CD4-positive, CD25-positive, alpha-beta regulatory T cell (primary cell): ENCODE data around the gene ZNF697. TPM values are rescaled to one million over a fixed set of nuclear protein-coding genes. Genes with fewer than 3 reads are reported as not detected.
"Not testable (repeated sequence)": the region's sequence is repeated elsewhere in the genome, so short reads cannot be mapped to it uniquely, and the experiment has no call there.

Source experiments
- ATAC-seq, 2 donors: fragments of 150-1000 bp; cut with Tn5 transposase; one replicate each; pipeline ENCODE4 v1.10.0; 2021; ENCODE audit warnings: low read depth in 2 of 2, moderate number of reproducible peaks in 2 of 2, moderate library complexity in 1 of 2
- DNase-seq, 3 donors: peaks; one replicate each; pipeline versions ENCODE4 v3.0.0 to v3.0.0-alpha.2; 2012 to 2022; ENCODE audit warnings: mixed read lengths in 1 of 3
- H3K27ac ChIP-seq: one replicate; pipeline ENCODE4 v1.7.0; 2013; ENCODE audit warnings: mild to moderate bottlenecking, low read length; ENCODE audit not compliant: insufficient read depth, poor library complexity, severe bottlenecking
- H3K27me3 ChIP-seq: one replicate; pipeline ENCODE4 v1.7.0; 2013; ENCODE audit warnings: low read length; ENCODE audit not compliant: control insufficient read depth, insufficient read depth
- H3K36me3 ChIP-seq: one replicate; pipeline ENCODE4 v1.7.0; 2013; ENCODE audit warnings: mild to moderate bottlenecking, low read length, moderate library complexity; ENCODE audit not compliant: control insufficient read depth, insufficient read depth
- H3K4me1 ChIP-seq: 2 replicates; pipeline ENCODE4 v1.7.0; 2013; ENCODE audit warnings: mild to moderate bottlenecking, low read length; ENCODE audit not compliant: insufficient read depth, control insufficient read depth, poor library complexity, severe bottlenecking
- H3K4me3 ChIP-seq: one replicate; pipeline ENCODE4 v1.7.0; 2013; ENCODE audit warnings: low read depth, mild to moderate bottlenecking, low read length, moderate library complexity
- H3K9me3 ChIP-seq, 2 experiments: 1 replicate in 1 of 2; 2 replicates in 1 of 2; pipeline ENCODE4 v1.7.0; 2013; ENCODE audit warnings: low read length in 2 of 2, mild to moderate bottlenecking in 1 of 2, moderate library complexity in 1 of 2; ENCODE audit not compliant: control insufficient read depth in 2 of 2
- H3K27ac Mint-ChIP-seq, 3 donors: one replicate each; pipeline ENCODE4 v1.8.0; 2020 to 2022; ENCODE audit warnings: mild to moderate bottlenecking in 3 of 3, mixed read lengths in 3 of 3, moderate library complexity in 2 of 3
- H3K27me3 Mint-ChIP-seq: one replicate; pipeline ENCODE4 v1.8.0; 2022; ENCODE audit warnings: mild to moderate bottlenecking, mixed read lengths
- H3K36me3 Mint-ChIP-seq: one replicate; pipeline ENCODE4 v1.8.0; 2020; ENCODE audit warnings: mixed read lengths
- H3K4me1 Mint-ChIP-seq, 4 donors: one replicate each; pipeline ENCODE4 v1.8.0; 2020 to 2022; ENCODE audit warnings: mixed read lengths in 4 of 4, mild to moderate bottlenecking in 1 of 4
- H3K4me3 Mint-ChIP-seq, 4 donors: one replicate each; pipeline ENCODE4 v1.8.0; 2020 to 2022; ENCODE audit warnings: mild to moderate bottlenecking in 4 of 4, mixed read lengths in 4 of 4, moderate library complexity in 3 of 4
- H3K9me3 Mint-ChIP-seq, 7 donors: one replicate each; pipeline ENCODE4 v1.8.0; 2020 to 2022; ENCODE audit warnings: mixed read lengths in 7 of 7, mild to moderate bottlenecking in 3 of 7, moderate library complexity in 2 of 7
- polyA plus RNA-seq, 4 donors: library from polyadenylated mRNA; unstranded; fragments of 300-500 nt; fragmentation: Illumina TruSeq; gene quantifications; one replicate each; pipeline ENCODE4 v1.2.3, GENCODE V29; 2021
- total RNA-seq: library from RNA; stranded (reverse); gene quantifications from one replicate; pipeline ENCODE4 v1.2.3, GENCODE V29; 2022

ZNF697 gene
- total and polyA plus RNA-seq, 5 donors from 2014 or later: not detected

DNA sequence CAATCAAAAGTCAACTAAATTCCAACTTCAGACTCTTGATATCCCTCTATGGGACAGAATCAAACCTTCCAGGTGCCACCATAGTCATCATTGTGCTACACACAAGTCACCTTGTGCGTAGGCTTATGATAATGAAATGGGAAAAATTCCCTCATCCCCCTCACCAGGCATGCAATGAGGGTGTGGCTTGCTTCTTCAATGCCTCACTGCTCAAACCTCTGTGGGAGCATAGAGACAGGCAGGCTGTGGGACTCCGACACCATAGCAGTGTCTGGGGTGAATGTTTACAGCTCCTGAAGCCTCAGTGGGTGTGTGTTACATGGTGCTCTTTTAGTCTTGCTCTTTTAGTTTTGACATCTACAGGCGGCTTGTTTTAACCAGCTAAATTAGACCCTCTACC lies 42.4 kb downstream of the ZNF697 start:
- Mint-ChIP-seq H3K27ac (no peak overlapping the region), H3K4me3 (no peak overlapping the region), H3K9me3 (peaks cover 0 to 2% (median 0%) of the 10 kb centered on the region in 7 donors), H3K36me3 (no peaks in the 10 kb centered on the region), H3K4me1 (no peaks in the 10 kb centered on the region), H3K27me3 (peaks cover 14% of the 10 kb centered on the region)
- Histone ChIP-seq H3K27ac (no peak overlapping the region), H3K9me3 (no peaks in the 10 kb centered on the region), H3K36me3 (no peaks in the 10 kb centered on the region), H3K27me3 (no peaks in the 10 kb centered on the region), H3K4me1 (no peaks in the 10 kb centered on the region), H3K4me3 (no peak overlapping the region)
- DNase-seq (no peak), ATAC-seq (no peak)

DNA sequence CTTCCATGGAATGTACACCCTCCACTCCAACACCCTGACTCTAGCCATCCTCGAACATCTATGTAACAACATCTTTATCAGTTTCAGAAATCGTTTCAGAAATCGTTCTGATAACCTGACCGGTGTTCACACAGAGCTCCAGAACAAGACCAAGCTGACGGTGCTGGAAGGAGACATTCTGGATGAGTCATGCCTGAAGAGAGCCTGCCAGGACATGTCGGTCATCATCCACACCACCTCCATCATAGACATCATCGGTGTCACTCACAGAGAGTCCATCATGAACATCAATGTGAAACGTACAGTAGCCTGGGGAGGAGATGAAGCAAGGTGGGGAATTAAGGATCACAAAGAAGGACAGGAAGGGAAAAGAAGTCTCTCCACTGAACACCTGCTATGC lies 43.0 kb downstream of the ZNF697 start:
- not testable (repeated sequence) for H3K36me3 Mint-ChIP-seq, H3K4me1 ChIP-seq, DNase-seq, H3K27ac ChIP-seq, H3K4me1 Mint-ChIP-seq, H3K36me3 ChIP-seq, H3K4me3 Mint-ChIP-seq, H3K27ac Mint-ChIP-seq, H3K9me3 Mint-ChIP-seq, H3K27me3 ChIP-seq, H3K9me3 ChIP-seq, ATAC-seq, H3K4me3 ChIP-seq
- peaks cover 14% of the 10 kb centered on the region for H3K27me3 Mint-ChIP-seq

DNA sequence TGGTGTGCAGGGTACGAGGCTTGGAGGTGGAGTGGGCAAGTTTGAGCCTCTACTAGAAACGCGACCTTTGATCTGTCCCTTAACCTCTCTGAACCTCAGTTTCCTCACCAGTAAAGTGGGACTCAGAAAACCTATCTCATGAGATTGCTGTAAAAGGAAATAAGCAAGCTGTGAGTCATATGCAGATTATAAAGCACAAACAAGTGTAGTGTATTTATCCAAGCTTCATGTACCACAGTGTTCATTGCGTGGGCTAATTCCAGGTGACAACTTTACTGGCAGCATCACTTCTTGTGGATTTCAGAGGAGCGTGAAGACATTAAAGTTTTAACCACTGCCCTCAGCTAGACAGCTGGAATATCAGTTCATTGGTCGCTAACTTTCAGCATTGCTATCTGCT lies 44.4 kb downstream of the ZNF697 start:
- H3K4me3 ChIP-seq: no peak overlapping the region
- Mint-ChIP-seq H3K27ac (no peak overlapping the region), H3K27me3 (peaks cover 18% of the 10 kb centered on the region), H3K9me3 (peaks cover 0 to 2% (median 0%) of the 10 kb centered on the region in 7 donors), H3K4me3 (no peak overlapping the region), H3K4me1 (no peaks in the 10 kb centered on the region), H3K36me3 (no peaks in the 10 kb centered on the region)
- DNase-seq (no peak), ATAC-seq (no peak)
- no peaks in the 10 kb centered on the region for H3K4me1 ChIP-seq
- H3K27me3 ChIP-seq: no peaks in the 10 kb centered on the region
- H3K9me3 ChIP-seq: no peaks in the 10 kb centered on the region
- no peaks in the 10 kb centered on the region for H3K36me3 ChIP-seq
- H3K27ac ChIP-seq: no peak overlapping the region

DNA sequence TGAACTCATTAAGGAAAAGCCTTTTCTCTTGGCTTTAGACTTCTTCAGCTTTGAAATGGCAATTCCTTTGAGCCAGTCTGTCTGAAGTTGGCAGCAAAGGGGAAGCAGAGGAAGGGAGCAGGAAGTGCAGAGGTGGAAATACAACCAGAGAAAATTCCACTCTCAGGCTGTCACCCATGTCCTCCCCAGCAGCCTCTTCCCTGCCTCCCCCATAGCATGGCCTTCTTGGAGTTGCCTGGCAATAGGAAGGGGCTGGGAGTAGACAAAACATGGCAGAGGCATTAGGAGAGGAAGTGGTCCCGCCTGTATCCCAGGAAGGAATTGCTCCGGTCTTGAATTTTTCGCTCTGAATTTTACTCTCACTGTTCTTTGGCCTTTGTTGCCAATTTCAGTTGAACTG lies 44.8 kb downstream of the ZNF697 start:
- DNase-seq, H3K27ac Mint-ChIP-seq, H3K4me3 ChIP-seq, H3K9me3 Mint-ChIP-seq, H3K4me3 Mint-ChIP-seq, ATAC-seq, H3K36me3 Mint-ChIP-seq, H3K4me1 Mint-ChIP-seq, H3K27me3 ChIP-seq, H3K36me3 ChIP-seq, H3K27ac ChIP-seq, H3K9me3 ChIP-seq, H3K4me1 ChIP-seq: not testable (repeated sequence)
- H3K27me3 Mint-ChIP-seq: peaks cover 18% of the 10 kb centered on the region

DNA sequence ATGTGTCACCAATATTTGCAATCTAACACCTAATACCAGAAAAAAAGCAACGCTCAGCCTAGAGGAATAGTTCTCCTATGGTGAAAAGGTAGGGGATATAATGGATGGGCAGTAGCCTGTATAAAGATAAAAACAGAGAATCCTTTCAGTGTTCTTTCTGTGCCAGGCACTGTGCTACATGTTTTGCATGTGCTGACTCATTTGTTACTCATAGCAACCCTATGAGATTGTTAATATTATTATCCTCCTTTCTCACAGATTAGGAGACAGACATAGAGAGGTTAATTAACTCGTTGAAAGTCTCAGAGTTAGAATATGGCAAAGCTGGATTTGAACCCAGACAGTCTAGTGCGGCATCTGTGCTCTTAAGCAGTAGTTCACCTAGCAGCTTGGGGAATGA lies 45.3 kb downstream of the ZNF697 start:
- ATAC-seq, H3K36me3 ChIP-seq, H3K36me3 Mint-ChIP-seq, H3K4me3 Mint-ChIP-seq, H3K9me3 Mint-ChIP-seq, H3K9me3 ChIP-seq, H3K27ac Mint-ChIP-seq, H3K27ac ChIP-seq, H3K4me1 ChIP-seq, H3K4me1 Mint-ChIP-seq, DNase-seq, H3K4me3 ChIP-seq, H3K27me3 ChIP-seq: not testable (repeated sequence)
- peaks cover 18% of the 10 kb centered on the region for H3K27me3 Mint-ChIP-seq

DNA sequence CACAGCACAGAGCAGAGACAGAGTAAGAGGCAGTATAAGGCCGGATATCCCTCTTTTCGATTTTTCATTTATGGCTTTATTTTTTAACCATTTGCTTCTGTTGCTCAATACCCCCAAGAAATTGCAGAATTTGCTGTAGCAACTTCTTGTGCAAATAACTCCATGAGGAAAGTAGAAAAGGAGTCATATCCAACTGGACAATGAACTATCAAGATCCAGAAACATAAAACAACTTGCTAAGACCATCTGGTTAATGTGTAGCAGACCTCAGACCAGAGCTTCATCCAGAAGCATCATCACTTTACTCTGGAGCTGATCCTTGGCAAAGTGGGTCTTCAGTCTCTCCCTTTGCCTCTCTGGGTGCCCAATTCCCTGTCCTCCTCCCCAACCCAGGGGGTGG lies 45.9 kb downstream of the ZNF697 start:
- H3K27ac ChIP-seq: no peak overlapping the region
- no peaks in the 10 kb centered on the region for H3K27me3 ChIP-seq
- H3K27ac Mint-ChIP-seq: peak overlapping the region in 1 of 3 donors; percentile 11
- H3K9me3 Mint-ChIP-seq: peaks cover 0 to 2% (median 0%) of the 10 kb centered on the region in 7 donors
- H3K4me3 ChIP-seq: no peak overlapping the region
- no peak overlapping the region for H3K4me3 Mint-ChIP-seq
- ATAC-seq (no peak), DNase-seq (no peak)
- no peaks in the 10 kb centered on the region for H3K4me1 Mint-ChIP-seq
- H3K27me3 Mint-ChIP-seq: peaks cover 18% of the 10 kb centered on the region
- H3K4me1 ChIP-seq: no peaks in the 10 kb centered on the region
- H3K36me3 Mint-ChIP-seq: no peaks in the 10 kb centered on the region
- no peaks in the 10 kb centered on the region for H3K9me3 ChIP-seq
- H3K36me3 ChIP-seq: no peaks in the 10 kb centered on the region

DNA sequence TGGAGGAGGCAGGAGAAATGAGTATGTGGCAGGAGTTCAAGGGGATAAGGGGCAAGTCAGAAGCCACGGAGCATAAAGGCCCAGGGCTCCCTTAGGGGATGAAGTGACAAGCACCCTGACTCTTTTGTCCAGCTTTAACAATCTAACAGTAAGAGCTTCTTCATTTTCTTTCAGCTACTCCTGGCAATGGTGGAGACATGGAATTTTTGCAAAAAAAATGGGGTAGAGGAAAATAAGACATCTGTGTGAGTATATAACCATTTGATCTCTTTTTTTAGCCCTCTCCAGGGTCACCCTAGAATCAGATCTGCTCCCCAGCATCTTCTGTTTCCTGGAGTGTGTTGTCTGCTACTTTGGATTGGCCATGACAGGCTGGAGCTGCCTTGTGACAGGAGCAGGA lies 47.1 kb downstream of the ZNF697 start:
- DNase-seq (no peak), ATAC-seq (no peak)
- Histone ChIP-seq H3K36me3 (no peaks in the 10 kb centered on the region), H3K4me1 (no peaks in the 10 kb centered on the region), H3K27ac (no peak overlapping the region), H3K27me3 (peaks cover 2% of the 10 kb centered on the region), H3K4me3 (no peak overlapping the region), H3K9me3 (no peaks in the 10 kb centered on the region)
- H3K27me3 Mint-ChIP-seq: peaks cover 18% of the 10 kb centered on the region
- H3K4me3 Mint-ChIP-seq: no peak overlapping the region
- H3K9me3 Mint-ChIP-seq: peaks cover 0 to 2% (median 0%) of the 10 kb centered on the region in 7 donors
- H3K36me3 Mint-ChIP-seq: no peaks in the 10 kb centered on the region
- no peak overlapping the region for H3K27ac Mint-ChIP-seq
- no peaks in the 10 kb centered on the region for H3K4me1 Mint-ChIP-seq

DNA sequence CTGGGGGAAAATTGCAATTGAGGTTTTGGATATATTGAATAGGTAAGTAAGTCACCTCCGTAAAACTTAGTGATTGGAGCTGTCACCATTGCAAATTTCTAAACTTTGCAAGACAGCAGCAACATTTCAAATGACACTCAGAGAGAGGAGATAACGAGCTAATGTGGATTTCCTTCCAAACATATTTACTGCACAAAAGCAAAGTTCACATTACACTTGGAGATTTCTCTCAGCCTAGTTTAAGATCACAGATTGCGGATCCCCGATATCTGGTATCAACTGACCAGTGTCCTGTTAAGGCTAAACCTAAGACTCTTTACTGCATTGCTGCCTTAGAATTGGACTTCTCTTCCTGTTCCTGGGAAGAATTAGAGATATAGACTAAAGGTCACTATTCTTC lies 47.5 kb downstream of the ZNF697 start:
- Mint-ChIP-seq H3K9me3 (peaks cover 0 to 2% (median 0%) of the 10 kb centered on the region in 7 donors), H3K36me3 (no peaks in the 10 kb centered on the region), H3K4me3 (no peak overlapping the region), H3K4me1 (no peaks in the 10 kb centered on the region), H3K27me3 (peaks cover 18% of the 10 kb centered on the region), H3K27ac (no peak overlapping the region)
- ATAC-seq: no peak
- Histone ChIP-seq H3K27ac (no peak overlapping the region), H3K4me1 (no peaks in the 10 kb centered on the region), H3K4me3 (no peak overlapping the region), H3K36me3 (no peaks in the 10 kb centered on the region), H3K9me3 (no peaks in the 10 kb centered on the region), H3K27me3 (peaks cover 2% of the 10 kb centered on the region)
- DNase-seq: no peak
